AG04450 (cell line): ENCODE results near the gene BCAR3. TPM values are rescaled to one million over a fixed set of nuclear protein-coding genes. Genes with fewer than 3 reads are reported as not detected.

Experiments used
- CTCF ChIA-PET: fragments of 300-600, 350-600 bp; formaldehyde crosslinking; extraction: SDS; loops from one replicate; lab custom pipeline; 2022; ENCODE audit warnings: antibody characterized with exemption, inconsistent platforms; lab: Charles Lee
- POLR2A ChIA-PET: fragments of 350-600 bp; formaldehyde crosslinking; extraction: SDS; loops from one replicate; lab custom pipeline; 2021; ENCODE audit warnings: antibody characterized with exemption, inconsistent platforms; lab: Yijun Ruan, JAX
- DNase-seq: peaks from one replicate; pipeline ENCODE4 v3.0.0-alpha.2; 2011; ENCODE audit warnings: low read depth, low spot score
- H3K27ac ChIP-seq: one replicate; pipeline ENCODE4 v1.5.1; 2012; ENCODE audit warnings: low read depth, low read length, control low read depth
- H3K27me3 ChIP-seq: one replicate; pipeline ENCODE4 v1.6.0; 2012; ENCODE audit warnings: low read length; ENCODE audit not compliant: control insufficient read depth, insufficient read depth
- H3K4me3 ChIP-seq: 2 replicates; pipeline ENCODE4 v1.5.1; 2011; ENCODE audit warnings: mild to moderate bottlenecking, low read depth, low read length, control low read depth
- H3K9me3 ChIP-seq: 2 replicates; pipeline ENCODE4 v1.5.1; 2012; ENCODE audit warnings: low read length; ENCODE audit not compliant: control insufficient read depth, insufficient read depth
- polyA plus RNA-seq: library from polyadenylated mRNA; depleted of rRNA; stranded (reverse); fragments of >200 nt; gene quantifications from 2 replicates; pipeline ENCODE4 v1.2.3, GENCODE V29; 2011
- TF ChIP-seq, protein P1 (sequence below): IDR thresholded peaks from 2 replicates; pipeline ENCODE4 v1.5.1; 2011; ENCODE audit warnings: low read depth, low read length, control low read depth, inconsistent platforms

BCAR3 gene
- polyA plus RNA-seq, 1 experiment: 20.6 TPM

DNA sequence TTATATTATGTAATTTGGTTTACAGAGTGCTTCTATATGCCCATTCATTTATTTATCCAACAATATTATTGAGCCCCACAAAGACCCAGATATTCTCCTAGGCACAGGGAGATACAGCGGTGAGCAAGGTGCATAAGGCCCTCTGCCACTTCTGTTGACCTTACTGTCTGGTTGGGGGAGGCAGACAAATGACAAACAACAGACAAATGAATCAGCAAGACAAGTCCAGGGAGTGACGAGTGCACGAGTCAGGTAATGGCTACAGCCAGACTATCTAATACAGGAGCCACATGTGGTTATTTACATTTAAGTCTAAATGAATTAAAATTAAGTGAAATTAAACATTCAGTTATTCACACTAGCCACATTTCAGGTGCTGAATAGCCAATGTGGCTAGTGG is 22.0 kb upstream of the BCAR3 start:
- Histone ChIP-seq H3K27ac (no peak overlapping the region), H3K9me3 (peaks cover 3% of the 10 kb centered on the region; the same call in 1 of the 2 replicates), H3K27me3 (no peaks in the 10 kb centered on the region), H3K4me3 (no peak overlapping the region)
- TF ChIP-seq, protein P1, sequence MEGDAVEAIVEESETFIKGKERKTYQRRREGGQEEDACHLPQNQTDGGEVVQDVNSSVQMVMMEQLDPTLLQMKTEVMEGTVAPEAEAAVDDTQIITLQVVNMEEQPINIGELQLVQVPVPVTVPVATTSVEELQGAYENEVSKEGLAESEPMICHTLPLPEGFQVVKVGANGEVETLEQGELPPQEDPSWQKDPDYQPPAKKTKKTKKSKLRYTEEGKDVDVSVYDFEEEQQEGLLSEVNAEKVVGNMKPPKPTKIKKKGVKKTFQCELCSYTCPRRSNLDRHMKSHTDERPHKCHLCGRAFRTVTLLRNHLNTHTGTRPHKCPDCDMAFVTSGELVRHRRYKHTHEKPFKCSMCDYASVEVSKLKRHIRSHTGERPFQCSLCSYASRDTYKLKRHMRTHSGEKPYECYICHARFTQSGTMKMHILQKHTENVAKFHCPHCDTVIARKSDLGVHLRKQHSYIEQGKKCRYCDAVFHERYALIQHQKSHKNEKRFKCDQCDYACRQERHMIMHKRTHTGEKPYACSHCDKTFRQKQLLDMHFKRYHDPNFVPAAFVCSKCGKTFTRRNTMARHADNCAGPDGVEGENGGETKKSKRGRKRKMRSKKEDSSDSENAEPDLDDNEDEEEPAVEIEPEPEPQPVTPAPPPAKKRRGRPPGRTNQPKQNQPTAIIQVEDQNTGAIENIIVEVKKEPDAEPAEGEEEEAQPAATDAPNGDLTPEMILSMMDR: no peak
- DNase-seq: no peak
- ChIA-PET POLR2A (no interaction called here), CTCF (interaction anchor here (1.2 to 1.6 kb wide), 3 partner anchors 10 to 31 kb away, joined by 3 to 7 read pairs (median 4); no protein-coding TSS in a partner anchor)

DNA sequence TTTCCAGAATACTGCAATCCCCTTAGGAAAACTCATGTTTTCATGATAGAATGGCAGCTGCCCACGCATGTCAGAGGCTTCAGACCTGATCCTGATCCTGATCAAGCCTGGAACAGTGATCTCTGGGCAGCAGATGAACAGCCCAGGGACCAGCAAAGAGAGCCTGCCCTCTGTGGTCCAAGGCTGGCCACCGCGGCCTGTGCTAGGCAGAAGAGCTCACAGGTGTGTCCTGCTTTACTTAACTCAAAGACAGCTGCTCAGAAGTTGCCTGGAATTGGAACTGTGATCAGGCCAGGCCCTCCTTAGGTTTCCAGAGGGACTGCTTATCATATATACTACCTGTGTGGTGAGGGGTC is 21.2 kb upstream of the BCAR3 start:
- Histone ChIP-seq H3K4me3 (no peak overlapping the region), H3K27me3 (no peaks in the 10 kb centered on the region), H3K27ac (peak overlapping the region; percentile 89), H3K9me3 (peaks cover 3% of the 10 kb centered on the region; the same call in 1 of the 2 replicates)
- no peak for DNase-seq
- POLR2A ChIA-PET: no interaction called here
- CTCF ChIA-PET: interaction anchor here (0.6 to 1.6 kb wide), 6 partner anchors 10 to 141 kb away, joined by 3 to 7 read pairs (median 3); no protein-coding TSS in a partner anchor
- TF ChIP-seq, protein P1: peak; percentile 42

DNA sequence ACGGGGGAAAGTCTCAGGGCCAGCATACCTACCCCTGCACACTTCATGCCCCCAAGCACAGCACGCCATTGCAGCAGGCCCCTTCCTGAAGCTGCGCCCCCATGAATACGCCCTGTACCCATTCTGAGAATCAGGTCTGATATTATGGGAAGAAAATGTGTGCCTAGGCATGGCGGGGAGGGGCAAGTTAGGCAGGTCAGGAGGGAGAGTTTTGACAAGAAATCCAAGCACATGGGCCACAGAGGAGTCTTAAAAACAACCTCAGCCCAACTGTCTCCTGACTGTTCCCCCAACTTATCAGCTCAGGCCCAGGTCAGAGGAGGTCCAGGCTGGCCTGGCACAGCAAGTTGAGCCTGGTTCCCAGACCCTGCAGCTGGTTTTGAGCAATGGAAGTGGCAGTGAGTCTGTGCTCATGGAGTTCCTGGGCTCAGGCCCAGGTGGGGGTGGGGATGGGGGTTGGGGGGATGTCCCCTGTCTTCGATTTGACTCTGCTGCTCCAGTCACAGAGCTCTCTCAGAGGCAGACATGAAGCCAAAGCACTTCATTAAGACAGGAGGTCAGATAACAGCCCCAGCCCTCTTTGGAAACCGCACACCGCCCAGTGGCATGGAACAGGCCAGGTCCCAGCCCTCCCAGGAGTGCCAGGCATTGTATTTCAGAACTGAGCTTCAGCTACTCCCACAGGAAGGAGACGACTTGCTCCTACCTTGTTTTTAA is 20.6 kb upstream of the BCAR3 start:
- peak overlapping the region; percentile 89 for H3K27ac ChIP-seq
- DNase-seq: no peak
- CTCF ChIA-PET: interaction anchor here (0.9 to 1.6 kb wide), 4 partner anchors 16 to 142 kb away, joined by 3 to 7 read pairs (median 4); no protein-coding TSS in a partner anchor
- H3K4me3 ChIP-seq: no peak overlapping the region
- H3K9me3 ChIP-seq: peaks cover 3% of the 10 kb centered on the region; the same call in 1 of the 2 replicates
- POLR2A ChIA-PET: no interaction called here
- H3K27me3 ChIP-seq: no peaks in the 10 kb centered on the region
- TF ChIP-seq, protein P1: no peak

DNA sequence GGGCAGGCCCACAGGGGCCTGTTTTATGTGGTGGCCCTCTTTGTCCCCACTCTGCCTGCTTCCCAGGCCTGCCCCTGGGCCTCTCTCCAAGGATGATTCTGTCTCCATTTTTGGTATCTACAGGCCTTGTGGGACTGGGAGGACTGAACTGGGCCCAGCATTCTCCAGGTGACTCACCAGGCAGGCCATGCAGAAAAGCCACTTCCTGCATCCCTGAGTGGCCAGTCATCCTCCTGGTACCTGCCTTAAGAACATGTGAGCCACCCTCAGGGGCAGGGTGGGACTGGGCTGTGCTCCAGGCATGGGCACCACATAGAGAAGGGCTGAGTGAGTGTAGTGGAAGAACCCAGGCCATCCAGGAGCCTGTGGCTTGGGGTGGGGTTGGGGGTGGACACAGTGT is 20.0 kb upstream of the BCAR3 start:
- CTCF ChIA-PET: no interaction called here
- peak; percentile 91 for DNase-seq
- H3K27me3 ChIP-seq: no peaks in the 10 kb centered on the region
- H3K9me3 ChIP-seq: peaks cover 3% of the 10 kb centered on the region; the same call in 1 of the 2 replicates
- POLR2A ChIA-PET: no interaction called here
- peak overlapping the region; percentile 89 for H3K27ac ChIP-seq
- TF ChIP-seq, protein P1: no peak
- H3K4me3 ChIP-seq: no peak overlapping the region
